K562 (cell line): Measurements from ENCODE around the gene ASCC1. TPM values are rescaled to one million over a fixed set of nuclear protein-coding genes. Genes with fewer than 3 reads are reported as not detected.
A peak's percentile ranks its signal among the peaks of the same experiment; 100 is the strongest.

Experiments used
- ATAC-seq: fragments of 200-7000 bp; cut with Tn5 transposase; 3 replicates; pipeline ENCODE4 v1.9.1; 2020; ENCODE audit warnings: moderate library complexity
- BruUV-seq: library from RNA; stranded (reverse); fragments of 400-500 nt; replicated peaks from 2 replicates; lab custom pipeline; 2021; lab: Mats Ljungman, UMichigan
- CTCF ChIA-PET: fragments of 300-600 bp; formaldehyde crosslinking; extraction: SDS; loops from one replicate; lab custom pipeline; 2021; ENCODE audit warnings: low intra/inter-chr PET ratio; lab: Yijun Ruan, JAX
- POLR2A ChIA-PET: fragments of 300-600, 350-650 bp; sonication (Branson Sonifier 250); formaldehyde crosslinking; extraction: SDS; loops from one replicate; lab custom pipeline; 2021; ENCODE audit warnings: antibody characterized with exemption, inconsistent platforms; lab: Yijun Ruan, JAX
- DNase-seq, 4 experiments: peaks; one replicate each; pipeline versions ENCODE4 v3.0.0 to v3.0.0-alpha.2; 2011 to 2018; ENCODE audit warnings: low spot score in 3 of 4, mixed read lengths in 3 of 4; ENCODE audit errors: extremely low read depth in 1 of 4
- FAIRE-seq: peaks from 2 replicates; lab custom pipeline; 2011; peaks lifted over from hg19 to GRCh38; lab: Jason Lieb, UNC
- H2AFZ ChIP-seq: 2 replicates; pipeline ENCODE4 v1.6.0; 2011; ENCODE audit warnings: low read depth, low read length, control low read depth, inconsistent platforms
- H3K27ac ChIP-seq: fragments of 200-600 bp; 3 replicates; pipeline ENCODE4 v1.8.0; 2011; ENCODE audit warnings: low read depth, mild to moderate bottlenecking, control low read depth, inconsistent platforms, low read length, moderate library complexity, mixed read lengths; ENCODE audit errors: extremely low read depth
- H3K27me3 ChIP-seq, 2 experiments: fragments of 300-600 bp in 1 of 2; 2 replicates in 1 of 2; 3 replicates in 1 of 2; pipeline versions ENCODE4 v1.6.0 to v1.8.0; 2011; ENCODE audit warnings: inconsistent platforms in 2 of 2, low read length in 2 of 2, mild to moderate bottlenecking in 1 of 2, mixed read lengths in 1 of 2, moderate library complexity in 1 of 2; ENCODE audit not compliant: control insufficient read depth in 2 of 2, insufficient read depth in 2 of 2
- H3K36me3 ChIP-seq: fragments of 300-600 bp; 3 replicates; pipeline ENCODE4 v1.8.0; 2011; ENCODE audit warnings: mild to moderate bottlenecking, low read length, inconsistent platforms; ENCODE audit not compliant: control insufficient read depth, insufficient read depth
- H3K4me1 ChIP-seq, 2 experiments: fragments of 200-600 bp in 1 of 2; replicated peaks in 1 of 2; 2 replicates in 1 of 2; 3 replicates in 1 of 2; pipeline versions ENCODE4 v1.5.1 to v1.8.0; 2011; ENCODE audit warnings: inconsistent platforms in 2 of 2, low read length in 2 of 2, mild to moderate bottlenecking in 1 of 2, mixed read lengths in 1 of 2, moderate library complexity in 1 of 2; ENCODE audit not compliant: control insufficient read depth in 2 of 2, insufficient read depth in 2 of 2
- H3K4me2 ChIP-seq: 2 replicates; pipeline ENCODE4 v1.6.1; 2011; ENCODE audit warnings: low read length, control low read depth, inconsistent platforms, mixed read lengths; ENCODE audit not compliant: insufficient read depth
- H3K4me3 ChIP-seq: fragments of 200-600 bp; sonication (generic), shearing (Covaris generic); 2 replicates; pipeline ENCODE4 v1.5.1; 2016; ENCODE audit warnings: control low read depth, inconsistent platforms
- H3K79me2 ChIP-seq: fragments of 200-600 bp; 3 replicates; pipeline ENCODE4 v1.8.0; 2011; ENCODE audit warnings: low read length, inconsistent platforms; ENCODE audit not compliant: control insufficient read depth, insufficient read depth
- H3K9ac ChIP-seq, 2 experiments: 2 replicates each; pipeline versions ENCODE4 v1.6.0 to v1.6.1; 2011; ENCODE audit warnings: low read depth in 2 of 2, low read length in 2 of 2, control low read depth in 1 of 2, inconsistent platforms in 1 of 2, mild to moderate bottlenecking in 1 of 2, mixed read lengths in 1 of 2; ENCODE audit not compliant: insufficient read depth in 1 of 2
- H3K9me1 ChIP-seq: one replicate; pipeline ENCODE4 v1.6.0; 2011; ENCODE audit warnings: inconsistent platforms, mild to moderate bottlenecking, low read length, moderate library complexity; ENCODE audit not compliant: control insufficient read depth, insufficient read depth
- H3K9me3 ChIP-seq: replicated peaks from 2 replicates; pipeline ENCODE4 v1.5.1; 2011; ENCODE audit warnings: low read depth, low read length, inconsistent platforms; ENCODE audit not compliant: control insufficient read depth, insufficient read depth
- H4K20me1 ChIP-seq: replicated peaks from 2 replicates; pipeline ENCODE4 v1.6.1; 2011; ENCODE audit warnings: low read length, inconsistent platforms, mixed read lengths; ENCODE audit not compliant: control insufficient read depth, insufficient read depth
- ATF4 ChIP-seq: fragments of 450-650 bp; formaldehyde crosslinking; IDR thresholded peaks from 2 replicates; pipeline ENCODE4 v1.4.0; 2022; ENCODE audit warnings: mild to moderate bottlenecking, moderate library complexity
- CTCF ChIP-seq, 3 experiments: IDR thresholded peaks in 2 of 3; conservative IDR thresholded peaks in 1 of 3; 2 replicates each; pipeline ENCODE4 v1.5.1; 2011 to 2012; ENCODE audit warnings: low read length in 3 of 3, mild to moderate bottlenecking in 3 of 3, control low read depth in 2 of 3, improper control_type of control experiment in 1 of 3, inconsistent platforms in 1 of 3, low read depth in 1 of 3, mixed read lengths in 1 of 3, moderate library complexity in 1 of 3; ENCODE audit not compliant: insufficient read depth in 2 of 3
- DPF2 ChIP-seq: fragments of 450-650 bp; IDR thresholded peaks from 2 replicates; pipeline ENCODE4 v1.6.1; 2016
- ZFP91 ChIP-seq: sonication (generic); formaldehyde crosslinking; IDR thresholded peaks from 2 replicates; pipeline ENCODE4 v1.8.0; 2022; ENCODE audit warnings: mild to moderate bottlenecking, missing genetic modification reagents
- WGBS: fragments of 100-300 bp; shearing (Covaris generic); methylation state at CpG from one replicate; pipeline ENCODE4 v1.1.6; 2016; ENCODE audit warnings: low coverage, mixed read lengths; ENCODE audit not compliant: insufficient coverage; ENCODE audit errors: missing lambda C conversion rate; 5-methylcytosine and 5-hydroxymethylcytosine counted together
- in situ Hi-C: fragments of 300-500 bp; cut with MboI; formaldehyde crosslinking; loops from 4 replicates; pipeline ENCODE4 v1.15.0; 2018; ENCODE audit warnings: inconsistent platforms, mixed read lengths
- intact Hi-C: fragments of 100-400 bp; cut with micrococcal nuclease; formaldehyde crosslinking; loops from 2 replicates; pipeline ENCODE4 v1.14.2; 2022
- polyA plus RNA-seq, 8 experiments: library from polyadenylated mRNA; depleted of rRNA in 4 of 8; stranded (reverse) in 5 of 8; unstranded in 3 of 8; fragments of >200 nt; fragmentation: Nextera tagmentation in 2 of 8; fragmentation: Illumina TruSeq in 1 of 8; extraction: Ambion mirVana in 2 of 8; extraction: Trizol in 1 of 8; gene quantifications; 2 replicates each; pipeline versions ENCODE4 v1.2.1 to v1.2.3, GENCODE V29; 2011 to 2014; ENCODE audit warnings: inconsistent platforms in 1 of 8, missing spikeins in 1 of 8
- total RNA-seq, 7 experiments: library from RNA; depleted of rRNA in 6 of 7; stranded (reverse); fragments of >200 nt in 6 of 7; fragmentation: Illumina TruSeq in 2 of 7; extraction: Trizol in 2 of 7; gene quantifications; 2 replicates each; pipeline versions ENCODE4 v1.2.1 to v1.2.3, GENCODE V29; 2011 to 2021; ENCODE audit warnings: low replicate concordance in 1 of 7

The ASCC1 gene
- total and polyA plus RNA-seq, 9 of the 15 experiments (the other 6 are each of a cell fraction or from before 2014, with no cell fraction given) = 31.7 to 73.3 (median 52.8) TPM

- no peak for TF ChIP-seq ZFP91 (CRISPR knock-in tag)
Measured at GRCh38 chr10:72259491-72260238, 43.6 kb upstream of the ASCC1 start (continued).

- Histone ChIP-seq H3K9me3 (no peaks in the 10 kb centered on the region), H3K79me2 (no peaks in the 10 kb centered on the region), H3K36me3 (no peaks in the 10 kb centered on the region), H3K27me3 (no peaks in the 10 kb centered on the region), H3K27ac (no peak overlapping the region), H3K9me1 (no peaks in the 10 kb centered on the region), H3K4me1 (peaks cover 49 to 53% of the 10 kb centered on the region in 2 experiments), H4K20me1 (no peaks in the 10 kb centered on the region), H3K9ac (no peak overlapping the region), H3K4me2 (no peak overlapping the region), H3K4me3 (no peak overlapping the region), H2AFZ (peak overlapping the region; percentile 10; the same call in 1 of the 2 replicates)
- ChIA-PET POLR2A (interaction anchor here (1.1 to 15.0 kb wide), 6 partner anchors 11 to 63 kb away, joined by 3 to 277 read pairs (median 11); partner anchors contain the start of gene DDIT4), CTCF (no interaction called here)
- no peak for FAIRE-seq
- no TSS peak for BruUV-seq
- ATAC-seq = no peak
- in situ Hi-C loops (no loop called here), intact Hi-C loops (no loop called here)
- 89% methylated on average over 4 of the region's 4 CpGs for WGBS
- TF ChIP-seq DPF2 (no peak), CTCF (IDR thresholded peaks at IDR 0.05 in 2 of 3, conservative IDR thresholded peaks at IDR 0.05 in 1 of 3; ENCODE audit: insufficient read depth in 2 of 3, low read depth in 1 of 3, low read length in 3 of 3) (0 out of 6 replicates have a peak, but pooled peaks of 2 of the 3 experiments have one; percentile 3 to 20), ATF4 (CRISPR knock-in tag) (no peak)
- DNase-seq = no peak
Measured at GRCh38 chr10:72258617-72259016, 42.5 kb upstream of the ASCC1 start.
